Stimulated activated CD4-positive, alpha-beta T cell treated with anti-CD3 and anti-CD28 coated beads, Interleukin-12 subunit alpha, Interleukin-12 subunit beta, amount 100 ng/mL, for 4 hours (primary cell): ENCODE measurements around the gene SPINK6.

ENCODE experiments used
- DNase-seq: peaks from one replicate; pipeline ENCODE4 v3.0.0-alpha.2; 2020

SPINK6 gene

GRCh38 chr5:148224117-148224742 is 21.4 kb downstream of the SPINK6 start:
- no peak for DNase-seq

GRCh38 chr5:148228392-148228984 is 25.6 kb downstream of the SPINK6 start:
- DNase-seq = no peak

GRCh38 chr5:148229840-148230239 is 27.0 kb downstream of the SPINK6 start:
- DNase-seq = no peak

GRCh38 chr5:148230240-148230639 is 27.4 kb downstream of the SPINK6 start:
- DNase-seq = no peak

GRCh38 chr5:148237785-148238417 is 35.1 kb downstream of the SPINK6 start:
- no peak for DNase-seq

- DNase-seq = no peak
Observed at GRCh38 chr5:148238418-148238794, 35.6 kb downstream of the SPINK6 start, which contains the start of gene MARCOL. Gene MARCOL, plus strand, starts transcription at chr5:148238525. Its CDS starts 73 bp downstream, at chr5:148238598.

GRCh38 chr5:148248894-148249293 is 46.1 kb downstream of the SPINK6 start:
- no peak for DNase-seq

GRCh38 chr5:148255456-148255855 is 52.6 kb downstream of the SPINK6 start:
- DNase-seq = no peak

GRCh38 chr5:148259288-148259687 is 56.4 kb downstream of the SPINK6 start:
- DNase-seq = no peak

- DNase-seq = no peak
Observed at GRCh38 chr5:148261221-148261620, 58.4 kb downstream of the SPINK6 start.
